Liver (tissue), 9 donors: Measurements from ENCODE around the gene APOL3. TPM values are rescaled to one million over a fixed set of nuclear protein-coding genes. Genes with fewer than 3 reads are reported as not detected.
A peak's percentile ranks its signal among the peaks of the same experiment; 100 is the strongest.

ENCODE experiments used
- DNase-seq: peaks from one replicate; pipeline ENCODE4 v3.0.0-alpha.2; 2017; ENCODE audit warnings: low spot score
- H3K27ac ChIP-seq, 2 donors: one replicate each; pipeline ENCODE4 v1.7.0; 2013; ENCODE audit warnings: inconsistent platforms in 2 of 2, low read length in 2 of 2, control low read depth in 1 of 2, low read depth in 1 of 2, mild to moderate bottlenecking in 1 of 2
- H3K27me3 ChIP-seq, 4 donors: one replicate each; pipeline versions ENCODE4 v1.6.1 to v1.7.0; 2013; ENCODE audit warnings: low read length in 3 of 4, inconsistent platforms in 1 of 4, mild to moderate bottlenecking in 1 of 4, moderate library complexity in 1 of 4; ENCODE audit not compliant: control insufficient read depth in 4 of 4, insufficient read depth in 4 of 4
- H3K36me3 ChIP-seq, 4 donors: one replicate each; pipeline versions ENCODE4 v1.6.1 to v1.7.0; 2013; ENCODE audit warnings: low read length in 3 of 4, mild to moderate bottlenecking in 3 of 4, low read depth in 1 of 4, moderate library complexity in 1 of 4; ENCODE audit not compliant: control insufficient read depth in 4 of 4, insufficient read depth in 3 of 4
- H3K4me1 ChIP-seq, 4 donors: one replicate each; pipeline versions ENCODE4 v1.6.1 to v1.7.0; 2013; ENCODE audit warnings: low read length in 3 of 4, mild to moderate bottlenecking in 3 of 4, moderate library complexity in 1 of 4; ENCODE audit not compliant: control insufficient read depth in 4 of 4, insufficient read depth in 4 of 4
- H3K4me3 ChIP-seq, 3 donors: one replicate each; pipeline versions ENCODE4 v1.6.1 to v1.7.0; 2013; ENCODE audit warnings: low read length in 3 of 3, control low read depth in 1 of 3, low read depth in 1 of 3, mild to moderate bottlenecking in 1 of 3
- H3K9ac ChIP-seq, 2 donors: one replicate each; pipeline ENCODE4 v1.7.0; 2013; ENCODE audit warnings: low read length in 2 of 2, mild to moderate bottlenecking in 2 of 2, moderate library complexity in 2 of 2, control low read depth in 1 of 2, low read depth in 1 of 2
- H3K9me3 ChIP-seq, 4 donors: one replicate each; pipeline versions ENCODE4 v1.6.1 to v1.7.0; 2013; ENCODE audit warnings: low read length in 3 of 4; ENCODE audit not compliant: control insufficient read depth in 4 of 4
- EGR1 ChIP-seq, 2 donors: IDR thresholded peaks; 2 replicates each; pipeline ENCODE4 v1.6.1; 2016 to 2018; ENCODE audit warnings: antibody characterized with exemption in 2 of 2, low read depth in 2 of 2
- FOXA1 ChIP-seq: IDR thresholded peaks from 2 replicates; pipeline ENCODE4 v1.6.1; 2016; ENCODE audit warnings: antibody characterized with exemption
- FOXA2 ChIP-seq: IDR thresholded peaks from 2 replicates; pipeline ENCODE4 v1.6.1; 2016; ENCODE audit warnings: antibody characterized with exemption
- GABPA ChIP-seq, 2 donors: IDR thresholded peaks in 1 of 2; conservative IDR thresholded peaks in 1 of 2; 2 replicates each; pipeline ENCODE4 v1.6.1; 2016; ENCODE audit warnings: antibody characterized with exemption in 2 of 2, mild to moderate bottlenecking in 1 of 2, moderate library complexity in 1 of 2
- HNF4A ChIP-seq, 2 donors: conservative IDR thresholded peaks; 2 replicates each; pipeline ENCODE4 v1.6.1; 2016; ENCODE audit warnings: antibody characterized with exemption in 2 of 2, mild to moderate bottlenecking in 2 of 2
- JUND ChIP-seq, 2 donors: IDR thresholded peaks; 2 replicates each; pipeline ENCODE4 v1.6.1; 2016; ENCODE audit warnings: antibody characterized with exemption in 2 of 2
- NR2F2 ChIP-seq: IDR thresholded peaks from 2 replicates; pipeline ENCODE4 v1.6.1; 2016; ENCODE audit warnings: antibody characterized with exemption
- RXRA ChIP-seq, 2 donors: IDR thresholded peaks; 2 replicates each; pipeline ENCODE4 v1.6.1; 2017 to 2018; ENCODE audit warnings: antibody characterized with exemption in 2 of 2, mild to moderate bottlenecking in 1 of 2
- SP1 ChIP-seq: IDR thresholded peaks from 2 replicates; pipeline ENCODE4 v1.6.1; 2018; ENCODE audit warnings: antibody characterized with exemption, mild to moderate bottlenecking
- TAF1 ChIP-seq: conservative IDR thresholded peaks from 2 replicates; pipeline ENCODE4 v1.6.1; 2016; ENCODE audit warnings: antibody characterized with exemption, mild to moderate bottlenecking
- WGBS: extraction: QIAGEN DNeasy Blood & Tissue Kit; methylation state at CpG from one replicate; pipeline ENCODE4 v1.1.7; 2013; 5-methylcytosine and 5-hydroxymethylcytosine counted together
- polyA plus RNA-seq, 2 donors: library from polyadenylated mRNA; stranded (reverse) in 1 of 2; unstranded in 1 of 2; fragments of 200-250 nt in 1 of 2; fragments of >200 nt in 1 of 2; fragmentation: Nextera tagmentation in 1 of 2; extraction: Ambion mirVana in 1 of 2; gene quantifications; one replicate each; pipeline versions ENCODE4 v1.2.1 to v1.2.3, GENCODE V29; 2013 to 2015
- total RNA-seq, 2 donors: library from RNA; depleted of rRNA; stranded (reverse); fragments of >200 nt; gene quantifications; one replicate each; pipeline ENCODE4 v1.2.3, GENCODE V29; 2014
- TF ChIP-seq, protein P1 (sequence below): fragments of 150-350 bp; IDR thresholded peaks from 2 replicates; pipeline ENCODE4 v1.5.1; 2017; ENCODE audit warnings: improper control_type of control experiment, low read depth, low read length; ENCODE audit not compliant: missing input control
- TF ChIP-seq, protein P2 (sequence below): IDR thresholded peaks from 2 replicates; pipeline ENCODE4 v1.6.1; 2016; ENCODE audit warnings: antibody characterized with exemption
- TF ChIP-seq, protein P3 (sequence below): IDR thresholded peaks from 2 replicates; pipeline ENCODE4 v1.6.1; 2016; ENCODE audit warnings: antibody characterized with exemption, mild to moderate bottlenecking
- TF ChIP-seq, protein P4 (sequence below): IDR thresholded peaks from 2 replicates; pipeline ENCODE4 v1.6.1; 2016; ENCODE audit warnings: antibody characterized with exemption
- donor health status: healthy.
- donor health status: healthy.
- donor health status: healthy.
- donor health status: healthy.
- donor health status: healthy.

The APOL3 gene
- total and polyA plus RNA-seq, 4 donors = 7.2 to 34.5 (median 11.8) TPM

DNA sequence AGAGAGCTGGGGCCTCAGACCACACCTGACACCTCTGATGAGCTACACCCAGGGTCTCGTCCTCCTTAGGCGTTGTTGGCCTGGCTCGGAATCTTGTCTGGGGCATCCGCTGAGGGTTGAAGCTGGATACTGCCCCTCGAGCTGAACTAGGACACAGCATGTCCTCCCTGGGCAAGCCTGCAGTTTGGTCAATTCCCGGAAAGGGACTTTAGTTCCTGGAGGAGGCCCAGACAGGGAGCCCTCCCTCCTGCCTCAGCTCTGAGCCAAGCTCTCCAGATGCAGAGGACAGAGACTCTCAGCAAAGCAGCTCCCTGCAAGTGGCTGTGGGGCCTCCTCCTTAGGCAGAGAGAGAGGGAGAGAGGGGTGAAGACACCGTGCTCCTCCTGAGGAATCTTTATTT lies 4.9 kb downstream of the APOL3 start (continued):
- TF ChIP-seq RXRA (IDR thresholded peaks at IDR 0.05) (peak; percentile 45 to 72), JUND (IDR thresholded peaks at IDR 0.05) (no peak), TAF1 (no peak), FOXA2 (no peak), SP1 (peak; percentile 58), GABPA (IDR thresholded peaks at IDR 0.05 in 1 of 2, conservative IDR thresholded peaks at IDR 0.05 in 1 of 2) (no peak), FOXA1 (no peak), EGR1 (IDR thresholded peaks at IDR 0.05; ENCODE audit: low read depth in 2 of 2) (peak in 1 of 2 donors; percentile 48), NR2F2 (peak; percentile 29)
- TF ChIP-seq, protein P1, sequence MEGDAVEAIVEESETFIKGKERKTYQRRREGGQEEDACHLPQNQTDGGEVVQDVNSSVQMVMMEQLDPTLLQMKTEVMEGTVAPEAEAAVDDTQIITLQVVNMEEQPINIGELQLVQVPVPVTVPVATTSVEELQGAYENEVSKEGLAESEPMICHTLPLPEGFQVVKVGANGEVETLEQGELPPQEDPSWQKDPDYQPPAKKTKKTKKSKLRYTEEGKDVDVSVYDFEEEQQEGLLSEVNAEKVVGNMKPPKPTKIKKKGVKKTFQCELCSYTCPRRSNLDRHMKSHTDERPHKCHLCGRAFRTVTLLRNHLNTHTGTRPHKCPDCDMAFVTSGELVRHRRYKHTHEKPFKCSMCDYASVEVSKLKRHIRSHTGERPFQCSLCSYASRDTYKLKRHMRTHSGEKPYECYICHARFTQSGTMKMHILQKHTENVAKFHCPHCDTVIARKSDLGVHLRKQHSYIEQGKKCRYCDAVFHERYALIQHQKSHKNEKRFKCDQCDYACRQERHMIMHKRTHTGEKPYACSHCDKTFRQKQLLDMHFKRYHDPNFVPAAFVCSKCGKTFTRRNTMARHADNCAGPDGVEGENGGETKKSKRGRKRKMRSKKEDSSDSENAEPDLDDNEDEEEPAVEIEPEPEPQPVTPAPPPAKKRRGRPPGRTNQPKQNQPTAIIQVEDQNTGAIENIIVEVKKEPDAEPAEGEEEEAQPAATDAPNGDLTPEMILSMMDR = no peak

DNA sequence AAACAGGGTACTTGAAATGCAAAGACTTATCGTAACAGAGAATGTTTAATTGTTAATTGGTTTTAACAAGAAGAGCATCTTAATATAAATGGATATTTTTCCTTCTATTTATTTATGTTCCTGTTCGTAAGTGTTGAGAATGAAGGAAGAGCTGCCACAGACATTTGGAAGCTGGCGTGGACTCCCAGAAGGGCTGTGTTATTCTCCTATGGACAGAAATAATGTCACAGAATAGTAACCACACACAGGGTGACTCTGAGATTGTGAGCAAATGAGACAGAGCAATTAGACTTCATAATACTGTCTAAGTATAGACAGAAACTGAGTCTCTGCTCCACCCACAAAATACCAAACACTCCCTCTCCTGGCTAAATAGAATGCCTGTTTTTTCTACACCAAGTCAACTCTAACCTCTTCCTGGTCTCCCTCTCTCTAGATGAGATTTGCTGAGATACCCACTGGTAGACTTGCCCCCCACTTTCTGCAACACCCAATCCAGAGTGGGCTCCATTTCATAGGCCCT lies 6.1 kb downstream of the APOL3 start:
- TF ChIP-seq, protein P2, sequence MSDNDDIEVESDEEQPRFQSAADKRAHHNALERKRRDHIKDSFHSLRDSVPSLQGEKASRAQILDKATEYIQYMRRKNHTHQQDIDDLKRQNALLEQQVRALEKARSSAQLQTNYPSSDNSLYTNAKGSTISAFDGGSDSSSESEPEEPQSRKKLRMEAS = no peak
- TF ChIP-seq GABPA (IDR thresholded peaks at IDR 0.05 in 1 of 2, conservative IDR thresholded peaks at IDR 0.05 in 1 of 2) = no peak
- no peak for TF ChIP-seq HNF4A (conservative IDR thresholded peaks at IDR 0.05)
- TF ChIP-seq, protein P3, sequence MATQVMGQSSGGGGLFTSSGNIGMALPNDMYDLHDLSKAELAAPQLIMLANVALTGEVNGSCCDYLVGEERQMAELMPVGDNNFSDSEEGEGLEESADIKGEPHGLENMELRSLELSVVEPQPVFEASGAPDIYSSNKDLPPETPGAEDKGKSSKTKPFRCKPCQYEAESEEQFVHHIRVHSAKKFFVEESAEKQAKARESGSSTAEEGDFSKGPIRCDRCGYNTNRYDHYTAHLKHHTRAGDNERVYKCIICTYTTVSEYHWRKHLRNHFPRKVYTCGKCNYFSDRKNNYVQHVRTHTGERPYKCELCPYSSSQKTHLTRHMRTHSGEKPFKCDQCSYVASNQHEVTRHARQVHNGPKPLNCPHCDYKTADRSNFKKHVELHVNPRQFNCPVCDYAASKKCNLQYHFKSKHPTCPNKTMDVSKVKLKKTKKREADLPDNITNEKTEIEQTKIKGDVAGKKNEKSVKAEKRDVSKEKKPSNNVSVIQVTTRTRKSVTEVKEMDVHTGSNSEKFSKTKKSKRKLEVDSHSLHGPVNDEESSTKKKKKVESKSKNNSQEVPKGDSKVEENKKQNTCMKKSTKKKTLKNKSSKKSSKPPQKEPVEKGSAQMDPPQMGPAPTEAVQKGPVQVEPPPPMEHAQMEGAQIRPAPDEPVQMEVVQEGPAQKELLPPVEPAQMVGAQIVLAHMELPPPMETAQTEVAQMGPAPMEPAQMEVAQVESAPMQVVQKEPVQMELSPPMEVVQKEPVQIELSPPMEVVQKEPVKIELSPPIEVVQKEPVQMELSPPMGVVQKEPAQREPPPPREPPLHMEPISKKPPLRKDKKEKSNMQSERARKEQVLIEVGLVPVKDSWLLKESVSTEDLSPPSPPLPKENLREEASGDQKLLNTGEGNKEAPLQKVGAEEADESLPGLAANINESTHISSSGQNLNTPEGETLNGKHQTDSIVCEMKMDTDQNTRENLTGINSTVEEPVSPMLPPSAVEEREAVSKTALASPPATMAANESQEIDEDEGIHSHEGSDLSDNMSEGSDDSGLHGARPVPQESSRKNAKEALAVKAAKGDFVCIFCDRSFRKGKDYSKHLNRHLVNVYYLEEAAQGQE = no peak
- TF ChIP-seq, protein P4, sequence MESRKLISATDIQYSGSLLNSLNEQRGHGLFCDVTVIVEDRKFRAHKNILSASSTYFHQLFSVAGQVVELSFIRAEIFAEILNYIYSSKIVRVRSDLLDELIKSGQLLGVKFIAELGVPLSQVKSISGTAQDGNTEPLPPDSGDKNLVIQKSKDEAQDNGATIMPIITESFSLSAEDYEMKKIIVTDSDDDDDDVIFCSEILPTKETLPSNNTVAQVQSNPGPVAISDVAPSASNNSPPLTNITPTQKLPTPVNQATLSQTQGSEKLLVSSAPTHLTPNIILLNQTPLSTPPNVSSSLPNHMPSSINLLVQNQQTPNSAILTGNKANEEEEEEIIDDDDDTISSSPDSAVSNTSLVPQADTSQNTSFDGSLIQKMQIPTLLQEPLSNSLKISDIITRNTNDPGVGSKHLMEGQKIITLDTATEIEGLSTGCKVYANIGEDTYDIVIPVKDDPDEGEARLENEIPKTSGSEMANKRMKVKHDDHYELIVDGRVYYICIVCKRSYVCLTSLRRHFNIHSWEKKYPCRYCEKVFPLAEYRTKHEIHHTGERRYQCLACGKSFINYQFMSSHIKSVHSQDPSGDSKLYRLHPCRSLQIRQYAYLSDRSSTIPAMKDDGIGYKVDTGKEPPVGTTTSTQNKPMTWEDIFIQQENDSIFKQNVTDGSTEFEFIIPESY = no peak
- TF ChIP-seq, protein P1 = no peak
- no peak for TF ChIP-seq EGR1 (IDR thresholded peaks at IDR 0.05; ENCODE audit: low read depth in 2 of 2)
- no peak for TF ChIP-seq TAF1
- no peak for TF ChIP-seq FOXA1
- TF ChIP-seq FOXA2 = no peak
- TF ChIP-seq NR2F2 = no peak
- H3K4me1 ChIP-seq = peaks cover 20 to 79% (median 60%) of the 10 kb centered on the region in 4 donors
- 93% methylated on average over 3 of the region's 3 CpGs for WGBS

More for the DNA sequence above, 6.1 kb downstream of the APOL3 start:
- Histone ChIP-seq H3K9ac (no peak overlapping the region), H3K27ac (peak overlapping the region; percentile 78 to 92), H3K36me3 (peaks cover 0 to 4% (median under 1%) of the 10 kb centered on the region in 4 donors), H3K9me3 (no peaks in the 10 kb centered on the region), H3K4me3 (no peak overlapping the region), H3K27me3 (no peaks in the 10 kb centered on the region)
- no peak for DNase-seq
